AG09319 (cell line): ENCODE results near the gene CRB3.

Source experiments
- DNase-seq: peaks from one replicate; pipeline ENCODE4 v3.0.0-alpha.2; 2010; ENCODE audit warnings: low read depth; ENCODE audit errors: extremely low read depth
- CTCF ChIP-seq: IDR thresholded peaks from 2 replicates; pipeline ENCODE4 v1.5.1; 2011; ENCODE audit warnings: low read depth, mild to moderate bottlenecking, inconsistent platforms, low read length, moderate library complexity

Gene CRB3

GRCh38 chr19:6473647-6474046, 9.6 kb downstream of the CRB3 start:
- no peak for TF ChIP-seq CTCF
- no peak for DNase-seq

- TF ChIP-seq CTCF = no peak
- DNase-seq = no peak
Measured at GRCh38 chr19:6475321-6476108, 11.4 kb downstream of the CRB3 start.

- no peak for TF ChIP-seq CTCF
- no peak for DNase-seq
Measured at GRCh38 chr19:6476155-6476895, 12.3 kb downstream of the CRB3 start.

- no peak for DNase-seq
- TF ChIP-seq CTCF = no peak
Measured at GRCh38 chr19:6476896-6477431, 12.9 kb downstream of the CRB3 start.

GRCh38 chr19:6478815-6479214, 14.7 kb downstream of the CRB3 start:
- TF ChIP-seq CTCF = no peak
- DNase-seq = no peak

- DNase-seq = no peak
- no peak for TF ChIP-seq CTCF
Measured at GRCh38 chr19:6479836-6480398, 15.8 kb downstream of the CRB3 start.

GRCh38 chr19:6480848-6481415, 16.9 kb downstream of the CRB3 start:
- TF ChIP-seq CTCF = no peak
- no peak for DNase-seq
